ENCODE data around the gene DLGAP1. TPM values are rescaled to one million over a fixed set of nuclear protein-coding genes. Genes with fewer than 3 reads are reported as not detected.

The DLGAP1 gene
- total RNA-seq, 3 donors from 2014 or later: 0.96 to 17.6 (median 5.2) TPM

DNA sequence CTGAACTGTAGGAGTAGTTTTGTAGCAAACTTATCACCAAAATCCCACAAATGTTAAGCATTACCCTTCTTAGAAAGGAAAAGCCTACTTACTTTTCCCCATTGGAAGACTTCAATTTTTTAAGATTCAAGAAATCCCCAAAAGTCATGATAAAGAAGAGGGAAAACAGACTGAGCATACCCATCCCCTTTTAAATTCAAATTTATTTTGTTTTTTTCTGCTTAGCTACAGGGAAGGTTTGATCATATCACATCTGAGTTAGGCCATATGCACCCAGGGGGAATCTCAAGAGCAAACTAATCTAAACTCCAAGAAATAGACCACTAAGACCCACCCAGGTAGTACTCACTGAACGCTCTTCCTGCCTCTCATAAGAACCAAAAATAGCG lies 830.6 kb downstream of the DLGAP1 start:
- Histone ChIP-seq H3K27me3 (no peaks in the 10 kb centered on the region), H3K36me3 (no peaks in the 10 kb centered on the region), H3K27ac (peak overlapping the region; percentile 93 to 96), H3K4me3 (no peak overlapping the region), H3K4me1 (peaks cover 0 to 16% of the 10 kb centered on the region in 2 donors), H3K9me3 (no peaks in the 10 kb centered on the region)
- intact Hi-C loops (cut with DNase I; ENCODE audit: low total_unique reads): no loop called here
- TF ChIP-seq POLR2A (IDR thresholded peaks at IDR 0.05) (no peak), POLR2AphosphoS5 (IDR thresholded peaks at IDR 0.05) (no peak)
- TF ChIP-seq, protein P1, sequence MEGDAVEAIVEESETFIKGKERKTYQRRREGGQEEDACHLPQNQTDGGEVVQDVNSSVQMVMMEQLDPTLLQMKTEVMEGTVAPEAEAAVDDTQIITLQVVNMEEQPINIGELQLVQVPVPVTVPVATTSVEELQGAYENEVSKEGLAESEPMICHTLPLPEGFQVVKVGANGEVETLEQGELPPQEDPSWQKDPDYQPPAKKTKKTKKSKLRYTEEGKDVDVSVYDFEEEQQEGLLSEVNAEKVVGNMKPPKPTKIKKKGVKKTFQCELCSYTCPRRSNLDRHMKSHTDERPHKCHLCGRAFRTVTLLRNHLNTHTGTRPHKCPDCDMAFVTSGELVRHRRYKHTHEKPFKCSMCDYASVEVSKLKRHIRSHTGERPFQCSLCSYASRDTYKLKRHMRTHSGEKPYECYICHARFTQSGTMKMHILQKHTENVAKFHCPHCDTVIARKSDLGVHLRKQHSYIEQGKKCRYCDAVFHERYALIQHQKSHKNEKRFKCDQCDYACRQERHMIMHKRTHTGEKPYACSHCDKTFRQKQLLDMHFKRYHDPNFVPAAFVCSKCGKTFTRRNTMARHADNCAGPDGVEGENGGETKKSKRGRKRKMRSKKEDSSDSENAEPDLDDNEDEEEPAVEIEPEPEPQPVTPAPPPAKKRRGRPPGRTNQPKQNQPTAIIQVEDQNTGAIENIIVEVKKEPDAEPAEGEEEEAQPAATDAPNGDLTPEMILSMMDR (IDR thresholded peaks at IDR 0.05): no peak
- DNase-seq (ENCODE audit: low spot score in 2 of 2): no peak

DNA sequence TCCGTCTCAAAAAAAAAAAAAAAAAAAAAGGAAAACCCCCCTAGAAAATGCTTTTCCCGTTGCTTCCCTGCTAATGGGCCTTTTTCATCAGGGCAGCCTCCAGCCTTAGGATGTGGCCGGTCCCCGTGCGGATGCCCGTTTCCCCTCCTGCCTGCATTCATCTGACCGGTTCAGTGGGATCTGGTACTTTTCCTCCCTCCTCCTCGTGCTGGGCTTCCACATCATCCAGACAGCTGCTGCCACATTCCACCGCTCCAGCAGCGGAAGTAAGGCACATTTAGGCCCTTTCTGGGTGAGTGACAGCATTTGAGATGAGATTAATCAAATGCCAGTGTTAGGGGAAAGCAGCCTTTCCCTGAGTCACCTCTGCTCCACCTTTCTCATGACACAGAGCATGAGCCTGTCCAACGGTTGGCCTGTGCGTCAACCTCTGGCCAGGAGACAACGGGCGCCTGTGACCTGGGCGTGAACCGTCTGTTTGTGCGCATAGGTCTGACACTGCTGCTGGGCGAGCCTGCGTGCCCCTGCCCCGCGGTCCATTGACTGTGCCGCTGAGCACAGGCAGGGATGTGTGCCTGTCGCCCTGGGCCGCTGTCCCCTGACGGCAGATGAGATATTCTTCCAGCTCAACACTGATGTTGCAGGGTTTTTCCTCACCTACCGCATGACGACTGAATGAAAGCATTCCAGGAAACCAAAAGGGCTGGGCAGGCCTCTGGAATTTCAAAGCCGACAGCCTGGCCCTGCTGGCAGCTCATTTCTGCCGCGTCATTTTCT lies 831.1 kb downstream of the DLGAP1 start:
- DNase-seq (ENCODE audit: low spot score in 2 of 2): peak; percentile 75 to 88
- H3K4me3 ChIP-seq: peak overlapping the region in 2 of 3 donors; percentile 24 to 52
- H3K4me1 ChIP-seq: peaks cover 0 to 16% of the 10 kb centered on the region in 2 donors
- TF ChIP-seq, protein P1 (IDR thresholded peaks at IDR 0.05): peak in 1 of 3 donors; percentile 7
- TF ChIP-seq POLR2AphosphoS5 (IDR thresholded peaks at IDR 0.05) (peak; percentile 64 to 83 (median 80)), POLR2A (IDR thresholded peaks at IDR 0.05) (no peak)
- H3K9me3 ChIP-seq: no peaks in the 10 kb centered on the region
- intact Hi-C loops (cut with DNase I; ENCODE audit: low total_unique reads): no loop called here
- H3K27ac ChIP-seq: peak overlapping the region; percentile 93 to 96
- H3K36me3 ChIP-seq: no peaks in the 10 kb centered on the region
- no peaks in the 10 kb centered on the region for H3K27me3 ChIP-seq

- H3K4me1 ChIP-seq: peaks cover 0 to 16% of the 10 kb centered on the region in 2 donors
- no peaks in the 10 kb centered on the region for H3K9me3 ChIP-seq
- no peaks in the 10 kb centered on the region for H3K36me3 ChIP-seq
- H3K4me3 ChIP-seq: no peak overlapping the region
- no peaks in the 10 kb centered on the region for H3K27me3 ChIP-seq
- no peak overlapping the region for H3K27ac ChIP-seq
- intact Hi-C loops (cut with DNase I; ENCODE audit: low total_unique reads): no loop called here
- DNase-seq (ENCODE audit: low spot score in 2 of 2): no peak
- TF ChIP-seq POLR2AphosphoS5 (IDR thresholded peaks at IDR 0.05): no peak
- TF ChIP-seq, protein P1 (IDR thresholded peaks at IDR 0.05): no peak
- TF ChIP-seq POLR2A (IDR thresholded peaks at IDR 0.05): no peak
Measured at GRCh38 chr18:3620146-3621119, 834.7 kb downstream of the DLGAP1 start.

GRCh38 chr18:3619746-3620145 lies 835.4 kb downstream of the DLGAP1 start:
- H3K4me1 ChIP-seq: peaks cover 0 to 11% of the 10 kb centered on the region in 2 donors
- no peaks in the 10 kb centered on the region for H3K27me3 ChIP-seq
- DNase-seq (ENCODE audit: low spot score in 2 of 2): no peak
- H3K27ac ChIP-seq: no peak overlapping the region
- H3K4me3 ChIP-seq: no peak overlapping the region
- intact Hi-C loops (cut with DNase I; ENCODE audit: low total_unique reads): no loop called here
- TF ChIP-seq, protein P1 (IDR thresholded peaks at IDR 0.05): no peak
- TF ChIP-seq POLR2A (IDR thresholded peaks at IDR 0.05): no peak
- TF ChIP-seq POLR2AphosphoS5 (IDR thresholded peaks at IDR 0.05): no peak
- no peaks in the 10 kb centered on the region for H3K9me3 ChIP-seq
- no peaks in the 10 kb centered on the region for H3K36me3 ChIP-seq

Data from breast epithelium (tissue), 4 donors.